Gastrocnemius medialis (tissue), 4 donors: Measurements from ENCODE around the gene PTPA.

Experiments
- CTCF ChIP-seq, 5 experiments: fragments of 450-650 bp in 3 of 5; fragments of 200-600 bp in 2 of 5; sonication (generic) in 2 of 5; IDR thresholded peaks in 4 of 5; conservative IDR thresholded peaks in 1 of 5; 1 replicate in 4 of 5; 2 replicates in 1 of 5; pipeline ENCODE4 v1.5.1; 2016 to 2019; ENCODE audit warnings: antibody characterized with exemption in 5 of 5, mild to moderate bottlenecking in 3 of 5, moderate library complexity in 3 of 5
- POLR2A ChIP-seq, 2 donors: fragments of 450-650 bp; IDR thresholded peaks; one replicate each; pipeline ENCODE4 v1.6.1; 2017; ENCODE audit warnings: antibody characterized with exemption in 2 of 2, mild to moderate bottlenecking in 2 of 2, moderate library complexity in 2 of 2

DNA sequence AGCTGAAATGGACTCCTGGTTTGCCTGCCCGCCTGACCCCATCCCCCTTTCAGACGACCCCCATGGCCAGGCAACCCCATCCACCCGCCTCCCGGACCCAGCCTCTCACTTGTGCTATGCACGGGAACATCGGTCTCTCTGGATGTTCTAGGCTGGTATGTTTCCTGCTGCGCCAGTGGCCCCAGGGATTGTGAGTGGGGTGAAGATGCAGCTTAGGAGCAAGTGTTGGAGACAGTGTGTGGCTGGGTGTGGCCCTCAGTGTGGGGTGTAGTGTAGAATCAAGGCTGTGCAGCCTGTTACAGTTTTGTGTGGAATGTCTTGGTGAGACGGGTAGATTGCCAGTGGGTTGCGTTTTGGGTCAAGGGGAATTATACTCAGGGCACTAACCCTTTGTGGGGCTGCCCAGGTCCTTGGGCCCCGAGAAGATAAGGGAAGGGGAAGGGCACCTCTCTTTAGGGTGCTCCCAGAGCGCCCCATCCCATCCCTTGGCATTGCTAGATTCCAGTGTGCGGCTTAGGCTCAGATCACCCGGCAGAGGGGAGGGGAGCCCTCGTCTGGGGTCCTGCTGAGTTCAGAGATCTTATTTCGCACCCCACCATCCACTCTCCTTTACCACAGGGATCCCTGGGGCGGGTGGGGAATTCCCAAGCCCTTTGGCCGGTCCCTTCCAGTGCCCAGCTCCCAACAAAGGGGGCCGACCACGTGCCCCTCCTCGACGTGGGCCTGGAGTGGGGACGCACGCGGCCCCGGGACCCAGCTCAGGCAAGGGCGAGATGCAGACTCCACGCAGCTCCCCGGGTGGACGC, 62.3 kb downstream of the PTPA start:
- TF ChIP-seq CTCF (IDR thresholded peaks at IDR 0.05 in 4 of 5, conservative IDR thresholded peaks at IDR 0.05 in 1 of 5) (no peak), POLR2A (IDR thresholded peaks at IDR 0.05) (no peak)
